GM10248 (cell line): ENCODE results near the gene CADPS2.

Experiments used
- CTCF ChIA-PET: fragments of 300-600 bp; sonication (Branson Sonifier 250); formaldehyde crosslinking; extraction: SDS; loops from one replicate; lab custom pipeline; 2021; ENCODE audit warnings: antibody characterized with exemption; lab: Yijun Ruan, JAX
- POLR2A ChIA-PET: fragments of 350-650 bp; sonication (Branson Sonifier 250); formaldehyde crosslinking; extraction: SDS; loops from one replicate; lab custom pipeline; 2020; ENCODE audit warnings: antibody characterized with exemption; lab: Yijun Ruan, JAX
- DNase-seq: peaks from one replicate; pipeline ENCODE4 v3.0.0; 2012; ENCODE audit errors: extremely low spot score
- TF ChIP-seq, protein P1 (sequence below): IDR thresholded peaks from 2 replicates; pipeline ENCODE4 v1.5.1; 2012; ENCODE audit warnings: mild to moderate bottlenecking, low read depth; ENCODE audit errors: extremely low read depth, missing control alignments, control extremely low read depth

The CADPS2 gene

GRCh38 chr7:122488241-122488640 lies 398.0 kb downstream of the CADPS2 start:
- ChIA-PET CTCF (no interaction called here), POLR2A (no interaction called here)
- DNase-seq = no peak
- TF ChIP-seq, protein P1, sequence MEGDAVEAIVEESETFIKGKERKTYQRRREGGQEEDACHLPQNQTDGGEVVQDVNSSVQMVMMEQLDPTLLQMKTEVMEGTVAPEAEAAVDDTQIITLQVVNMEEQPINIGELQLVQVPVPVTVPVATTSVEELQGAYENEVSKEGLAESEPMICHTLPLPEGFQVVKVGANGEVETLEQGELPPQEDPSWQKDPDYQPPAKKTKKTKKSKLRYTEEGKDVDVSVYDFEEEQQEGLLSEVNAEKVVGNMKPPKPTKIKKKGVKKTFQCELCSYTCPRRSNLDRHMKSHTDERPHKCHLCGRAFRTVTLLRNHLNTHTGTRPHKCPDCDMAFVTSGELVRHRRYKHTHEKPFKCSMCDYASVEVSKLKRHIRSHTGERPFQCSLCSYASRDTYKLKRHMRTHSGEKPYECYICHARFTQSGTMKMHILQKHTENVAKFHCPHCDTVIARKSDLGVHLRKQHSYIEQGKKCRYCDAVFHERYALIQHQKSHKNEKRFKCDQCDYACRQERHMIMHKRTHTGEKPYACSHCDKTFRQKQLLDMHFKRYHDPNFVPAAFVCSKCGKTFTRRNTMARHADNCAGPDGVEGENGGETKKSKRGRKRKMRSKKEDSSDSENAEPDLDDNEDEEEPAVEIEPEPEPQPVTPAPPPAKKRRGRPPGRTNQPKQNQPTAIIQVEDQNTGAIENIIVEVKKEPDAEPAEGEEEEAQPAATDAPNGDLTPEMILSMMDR = no peak

GRCh38 chr7:122487131-122487530 lies 399.1 kb downstream of the CADPS2 start:
- no peak for DNase-seq
- ChIA-PET POLR2A (no interaction called here), CTCF (no interaction called here)
- TF ChIP-seq, protein P1 = no peak

DNA sequence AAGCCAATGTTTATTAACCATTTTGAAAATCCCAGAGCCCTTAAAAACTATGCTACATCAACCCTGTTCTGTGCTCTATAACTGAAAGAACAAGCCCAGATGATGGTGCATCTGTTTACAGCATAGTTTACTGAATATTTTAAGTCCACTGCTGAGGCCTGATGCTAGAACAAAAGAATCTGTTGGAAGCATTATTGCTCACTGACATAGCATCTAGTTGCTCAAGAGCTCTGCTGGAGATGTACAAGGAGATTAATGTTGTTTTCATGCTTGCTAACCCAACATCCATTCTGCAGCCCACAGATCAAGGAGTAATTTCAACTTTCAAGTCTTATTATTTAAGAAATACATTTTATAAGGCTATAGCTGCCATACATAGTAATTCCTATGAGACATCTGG lies 400.4 kb downstream of the CADPS2 start:
- CTCF ChIA-PET = interaction anchor here (1.0 to 1.1 kb wide), 2 partner anchors 11 to 14 kb away, joined by 3 read pairs; no protein-coding TSS in a partner anchor
- no peak for DNase-seq
- TF ChIP-seq, protein P1 = no peak
- POLR2A ChIA-PET = no interaction called here

DNA sequence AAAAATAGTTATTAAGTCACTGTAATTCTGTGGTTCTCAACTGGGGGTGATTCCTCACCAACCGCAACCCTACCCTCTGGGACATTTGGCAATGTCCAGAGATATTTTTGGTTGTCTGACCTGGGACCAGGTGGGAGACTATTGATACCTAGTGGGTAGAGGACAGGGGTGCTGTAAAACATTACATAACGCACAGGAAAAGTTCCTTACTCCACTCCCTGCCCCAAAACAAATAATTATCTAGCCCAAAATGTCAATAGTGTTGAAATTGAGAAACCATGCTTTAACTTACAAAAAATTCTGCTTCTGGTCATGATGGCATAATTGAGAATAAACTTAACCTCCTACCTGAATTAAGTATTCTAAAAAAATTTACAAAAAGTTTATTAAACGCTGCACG lies 404.0 kb downstream of the CADPS2 start:
- CTCF ChIA-PET = no interaction called here
- TF ChIP-seq, protein P1 = no peak
- POLR2A ChIA-PET = no interaction called here
- no peak for DNase-seq

DNA sequence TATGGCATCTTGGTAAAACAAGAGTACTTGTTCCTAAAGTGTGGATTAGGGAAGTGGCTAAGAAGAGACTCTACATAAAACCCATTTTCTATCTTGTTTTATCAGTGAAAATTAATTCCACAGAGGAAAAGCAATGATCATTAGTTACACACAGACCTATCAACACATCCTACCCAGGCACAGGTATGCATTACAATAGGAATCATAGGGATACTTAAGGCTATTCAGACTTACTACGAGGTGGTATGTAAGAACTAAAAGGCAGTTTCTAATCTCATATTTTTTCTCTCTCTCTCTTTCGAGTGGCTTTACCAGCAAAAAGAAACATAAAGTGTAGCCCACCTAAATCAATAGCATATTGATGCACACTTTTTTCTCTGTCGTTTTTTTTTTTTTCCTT lies 415.4 kb downstream of the CADPS2 start:
- ChIA-PET POLR2A (no interaction called here), CTCF (no interaction called here)
- DNase-seq = no peak
- TF ChIP-seq, protein P1 = no peak

GRCh38 chr7:122468945-122469344 lies 417.3 kb downstream of the CADPS2 start:
- TF ChIP-seq, protein P1 = no peak
- ChIA-PET CTCF (no interaction called here), POLR2A (no interaction called here)
- DNase-seq = no peak
